Lower leg skin (tissue), 4 donors: ENCODE data around the gene PTPRN2. TPM values are rescaled to one million over a fixed set of nuclear protein-coding genes. Genes with fewer than 3 reads are reported as not detected.

Experiments
- DNase-seq, 2 donors: peaks; one replicate each; pipeline ENCODE4 v3.0.0-alpha.2; 2019; ENCODE audit warnings: low spot score in 2 of 2
- H3K4me3 ChIP-seq: fragments of 200-600 bp; sonication (generic); 2 replicates; pipeline ENCODE4 v1.5.1; 2017; ENCODE audit warnings: mild to moderate bottlenecking, low read depth; ENCODE audit not compliant: poor library complexity, severe bottlenecking
- CTCF ChIP-seq, 3 donors: fragments of 450-650 bp; IDR thresholded peaks; one replicate each; pipeline ENCODE4 v1.5.1; 2016; ENCODE audit warnings: antibody characterized with exemption in 3 of 3, mild to moderate bottlenecking in 3 of 3, moderate library complexity in 2 of 3
- POLR2A ChIP-seq, 2 donors: fragments of 450-650 bp; IDR thresholded peaks; one replicate each; pipeline ENCODE4 v1.6.1; 2016 to 2017; ENCODE audit warnings: antibody characterized with exemption in 2 of 2, mild to moderate bottlenecking in 1 of 2, moderate library complexity in 1 of 2
- WGBS, 2 donors: methylation state at CpG; one replicate each; pipeline ENCODE4 v1.1.5; 2018; 5-methylcytosine and 5-hydroxymethylcytosine counted together
- intact Hi-C: fragments of 100-400 bp; cut with DNase I; formaldehyde crosslinking; loops from one replicate; pipeline ENCODE4 v1.15.0; 2023; ENCODE audit warnings: low total_unique reads
- total RNA-seq, 4 donors: library from RNA; depleted of rRNA; stranded (reverse); fragments of >200 nt; gene quantifications; one replicate each; pipeline ENCODE4 v1.1.0, GENCODE V29; 2016

PTPRN2 gene
- total RNA-seq, 4 donors from 2014 or later = 0.11 to 1.6 (median 0.92) TPM

DNA sequence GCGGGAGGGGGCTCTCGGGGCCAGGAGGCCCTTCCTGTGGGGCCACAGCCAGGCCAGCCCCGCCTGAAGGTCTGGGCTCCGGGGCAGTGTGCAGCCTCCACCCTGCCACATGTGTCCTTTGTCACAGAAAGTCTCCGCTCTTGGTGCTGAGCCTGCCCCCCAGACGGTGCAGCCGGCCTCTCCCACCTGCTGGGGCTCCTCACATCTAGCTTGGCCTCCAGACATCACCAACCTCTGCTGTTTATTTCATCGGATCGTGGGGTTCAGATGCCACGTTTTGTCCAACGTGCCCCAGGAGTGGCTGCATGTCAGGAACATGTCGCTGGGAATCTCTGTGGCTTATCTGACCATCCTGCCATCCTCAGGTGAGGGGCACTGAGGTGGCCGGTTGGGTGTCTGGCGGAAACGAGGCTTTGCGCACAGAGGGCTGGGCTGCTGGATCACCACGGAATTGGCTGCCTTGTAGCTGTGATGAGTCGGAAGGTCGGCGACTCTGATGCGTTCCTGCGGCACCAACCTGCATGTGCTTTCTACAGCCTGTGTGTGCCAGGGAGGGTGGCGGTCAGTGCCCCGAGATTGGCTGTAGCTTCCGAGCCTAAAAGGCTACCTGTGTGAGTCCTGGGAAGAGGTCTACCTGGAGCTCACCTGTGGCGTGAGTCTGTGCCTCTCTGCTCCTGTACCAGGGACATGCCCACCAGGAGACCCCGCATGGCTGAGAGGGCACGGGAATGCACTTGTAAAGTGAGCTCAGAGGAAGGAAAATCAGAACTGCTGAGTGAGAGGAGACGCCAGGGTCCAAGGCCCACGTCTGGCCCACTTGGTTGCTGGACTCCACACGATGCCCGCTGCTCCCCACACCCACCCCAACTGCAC is 934.4 kb downstream of the PTPRN2 start:
- TF ChIP-seq CTCF (IDR thresholded peaks at IDR 0.05) (no peak), POLR2A (IDR thresholded peaks at IDR 0.05) (no peak)
- 85% methylated on average over 28 to 32 of the region's 32 CpGs for WGBS, 2 donors
- no peak overlapping the region for H3K4me3 ChIP-seq
- intact Hi-C loops = no loop called here
- DNase-seq = no peak

DNA sequence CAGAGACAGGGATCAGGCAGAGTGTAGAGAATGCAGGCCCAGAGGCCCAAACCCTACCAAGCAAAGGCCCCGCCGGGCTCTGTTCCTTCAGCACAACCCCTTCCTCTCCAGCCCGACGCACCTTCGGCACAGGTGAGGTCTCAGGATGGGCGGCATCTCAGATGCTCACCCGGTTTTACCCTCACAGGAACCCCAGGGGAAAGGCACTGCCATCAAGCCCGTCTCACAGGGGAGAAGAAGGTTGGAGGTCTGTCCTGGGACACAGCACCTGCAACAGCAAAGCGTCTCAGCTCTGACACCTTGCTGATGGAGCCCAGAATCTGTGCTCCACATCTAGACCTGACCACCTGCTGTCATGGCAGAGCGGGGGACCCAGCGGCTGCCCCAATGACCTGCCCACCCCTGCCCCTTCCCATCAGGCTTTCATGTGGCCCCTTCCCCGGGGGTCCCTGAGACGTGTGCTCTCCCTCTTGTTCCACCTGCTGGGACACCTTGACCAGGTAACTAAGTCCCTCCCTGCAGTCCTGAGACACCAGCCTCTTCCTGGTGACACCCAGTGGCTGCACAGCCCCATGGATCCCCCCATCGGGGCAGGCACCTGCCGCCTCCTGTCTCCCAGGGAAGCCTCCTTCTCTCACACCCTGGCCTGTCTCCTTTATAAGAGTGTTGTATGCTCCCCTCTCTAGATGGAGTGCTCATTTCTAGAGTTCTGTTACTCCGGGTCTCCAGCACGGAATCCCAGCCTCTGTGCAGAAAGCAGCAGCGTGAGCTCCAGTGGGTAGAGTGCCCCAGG is 935.3 kb downstream of the PTPRN2 start:
- WGBS, 2 donors = 82 to 91% methylated on average over 17 to 18 of the region's 18 CpGs
- TF ChIP-seq CTCF (IDR thresholded peaks at IDR 0.05) = no peak
- TF ChIP-seq POLR2A (IDR thresholded peaks at IDR 0.05) = no peak
- intact Hi-C loops = no loop called here
- no peak for DNase-seq
- H3K4me3 ChIP-seq = no peak overlapping the region

- no peak for DNase-seq
- no peak overlapping the region for H3K4me3 ChIP-seq
- TF ChIP-seq CTCF (IDR thresholded peaks at IDR 0.05) = no peak
- TF ChIP-seq POLR2A (IDR thresholded peaks at IDR 0.05) = no peak
- intact Hi-C loops = no loop called here
- 81 to 82% methylated on average over 28 of the region's 28 CpGs for WGBS, 2 donors
Measured at GRCh38 chr7:157651366-157652160, 936.1 kb downstream of the PTPRN2 start.

- DNase-seq = no peak
- 75 to 79% methylated on average over 16 to 19 of the region's 19 CpGs for WGBS, 2 donors
- no peak overlapping the region for H3K4me3 ChIP-seq
- TF ChIP-seq POLR2A (IDR thresholded peaks at IDR 0.05) (no peak), CTCF (IDR thresholded peaks at IDR 0.05) (no peak)
- intact Hi-C loops = no loop called here
Measured at GRCh38 chr7:157650801-157651200, 936.8 kb downstream of the PTPRN2 start.

DNA sequence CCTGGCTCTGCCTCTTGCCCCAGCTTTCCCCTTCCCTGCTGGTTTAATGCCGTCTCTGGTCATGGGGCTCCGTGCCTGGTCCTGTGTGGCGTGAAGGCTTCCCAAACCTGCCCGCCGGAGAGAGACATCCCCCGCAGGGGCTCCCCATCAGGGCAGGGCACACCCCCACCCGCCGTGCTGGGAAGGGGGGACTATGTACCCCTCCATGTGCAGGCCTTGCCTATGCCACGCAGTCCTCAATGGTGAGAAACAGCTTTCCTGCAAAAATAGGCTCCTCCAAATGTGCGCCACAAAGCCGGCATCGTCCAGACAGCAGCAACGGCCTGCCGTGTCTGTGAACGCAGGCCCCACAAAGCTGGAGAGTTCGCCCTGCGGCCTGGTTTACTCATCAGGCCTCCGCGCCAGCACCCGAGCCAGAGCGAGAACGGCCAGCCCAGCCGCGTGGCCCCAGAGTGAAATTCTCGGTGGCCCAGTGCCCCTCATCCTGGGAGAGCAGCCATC is 937.4 kb downstream of the PTPRN2 start:
- DNase-seq = no peak
- no peak overlapping the region for H3K4me3 ChIP-seq
- TF ChIP-seq CTCF (IDR thresholded peaks at IDR 0.05) = no peak
- TF ChIP-seq POLR2A (IDR thresholded peaks at IDR 0.05) = no peak
- intact Hi-C loops = no loop called here
- 92 to 98% methylated on average over 15 to 24 of the region's 25 CpGs for WGBS, 2 donors
